ENCODE data around the gene ANKRD10. TPM values are rescaled to one million over a fixed set of nuclear protein-coding genes. Genes with fewer than 3 reads are reported as not detected.

Gene ANKRD10
- total RNA-seq, 1 donor from 2014 or later: 54.9 TPM

DNA sequence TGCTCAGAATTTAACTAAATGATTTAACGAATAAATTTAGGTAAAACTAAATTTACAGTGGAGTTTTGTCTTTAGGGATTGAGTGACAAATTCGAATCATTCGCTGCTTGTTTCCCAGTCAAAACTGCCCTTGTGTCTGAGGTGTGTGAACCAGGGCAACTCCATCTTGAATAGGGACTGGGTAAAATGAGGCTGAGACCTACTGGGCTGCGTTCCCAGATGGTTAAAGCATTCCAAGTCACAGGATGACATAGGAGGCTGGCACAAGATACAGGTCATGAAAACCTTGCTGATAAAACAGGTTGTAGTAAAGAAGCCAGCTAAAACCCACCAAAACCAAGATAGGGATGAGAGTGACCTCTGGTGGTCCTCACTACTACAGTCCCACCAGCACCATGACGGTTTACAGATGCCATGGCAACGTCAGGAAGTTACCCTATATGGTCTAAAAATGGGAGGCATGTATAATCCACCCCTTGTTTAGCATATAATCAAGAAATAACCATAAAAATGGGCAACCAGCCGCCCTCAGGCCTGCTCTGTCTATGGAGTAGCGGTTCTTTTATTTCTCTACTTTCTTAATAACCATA is 10.2 kb upstream of the ANKRD10 start:
- DNase-seq (ENCODE audit: low read depth): no peak
- H3K4me3 ChIP-seq (ENCODE audit: low read depth, low read length): no peak overlapping the region
- TF ChIP-seq, protein P1, sequence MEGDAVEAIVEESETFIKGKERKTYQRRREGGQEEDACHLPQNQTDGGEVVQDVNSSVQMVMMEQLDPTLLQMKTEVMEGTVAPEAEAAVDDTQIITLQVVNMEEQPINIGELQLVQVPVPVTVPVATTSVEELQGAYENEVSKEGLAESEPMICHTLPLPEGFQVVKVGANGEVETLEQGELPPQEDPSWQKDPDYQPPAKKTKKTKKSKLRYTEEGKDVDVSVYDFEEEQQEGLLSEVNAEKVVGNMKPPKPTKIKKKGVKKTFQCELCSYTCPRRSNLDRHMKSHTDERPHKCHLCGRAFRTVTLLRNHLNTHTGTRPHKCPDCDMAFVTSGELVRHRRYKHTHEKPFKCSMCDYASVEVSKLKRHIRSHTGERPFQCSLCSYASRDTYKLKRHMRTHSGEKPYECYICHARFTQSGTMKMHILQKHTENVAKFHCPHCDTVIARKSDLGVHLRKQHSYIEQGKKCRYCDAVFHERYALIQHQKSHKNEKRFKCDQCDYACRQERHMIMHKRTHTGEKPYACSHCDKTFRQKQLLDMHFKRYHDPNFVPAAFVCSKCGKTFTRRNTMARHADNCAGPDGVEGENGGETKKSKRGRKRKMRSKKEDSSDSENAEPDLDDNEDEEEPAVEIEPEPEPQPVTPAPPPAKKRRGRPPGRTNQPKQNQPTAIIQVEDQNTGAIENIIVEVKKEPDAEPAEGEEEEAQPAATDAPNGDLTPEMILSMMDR (conservative IDR thresholded peaks at IDR 0.05; ENCODE audit: low read depth, low read length): no peak

DNA sequence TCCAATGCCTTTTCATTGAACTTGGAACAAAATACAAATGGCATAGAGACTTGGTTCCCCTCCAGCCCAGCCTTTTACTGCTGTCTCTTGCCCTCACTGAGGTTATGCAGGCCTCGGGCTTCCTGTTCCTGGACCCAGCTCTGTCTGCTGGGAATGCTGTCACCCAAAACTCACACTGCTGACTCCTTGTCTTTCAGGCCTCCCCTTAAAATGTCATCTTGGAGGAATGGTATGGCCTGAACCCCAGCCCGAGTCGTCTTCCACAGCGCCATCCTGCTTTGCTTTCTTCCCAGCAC is 9.7 kb upstream of the ANKRD10 start:
- no peak for DNase-seq (ENCODE audit: low read depth)
- TF ChIP-seq, protein P1 (conservative IDR thresholded peaks at IDR 0.05; ENCODE audit: low read depth, low read length): no peak
- no peak overlapping the region for H3K4me3 ChIP-seq (ENCODE audit: low read depth, low read length)

DNA sequence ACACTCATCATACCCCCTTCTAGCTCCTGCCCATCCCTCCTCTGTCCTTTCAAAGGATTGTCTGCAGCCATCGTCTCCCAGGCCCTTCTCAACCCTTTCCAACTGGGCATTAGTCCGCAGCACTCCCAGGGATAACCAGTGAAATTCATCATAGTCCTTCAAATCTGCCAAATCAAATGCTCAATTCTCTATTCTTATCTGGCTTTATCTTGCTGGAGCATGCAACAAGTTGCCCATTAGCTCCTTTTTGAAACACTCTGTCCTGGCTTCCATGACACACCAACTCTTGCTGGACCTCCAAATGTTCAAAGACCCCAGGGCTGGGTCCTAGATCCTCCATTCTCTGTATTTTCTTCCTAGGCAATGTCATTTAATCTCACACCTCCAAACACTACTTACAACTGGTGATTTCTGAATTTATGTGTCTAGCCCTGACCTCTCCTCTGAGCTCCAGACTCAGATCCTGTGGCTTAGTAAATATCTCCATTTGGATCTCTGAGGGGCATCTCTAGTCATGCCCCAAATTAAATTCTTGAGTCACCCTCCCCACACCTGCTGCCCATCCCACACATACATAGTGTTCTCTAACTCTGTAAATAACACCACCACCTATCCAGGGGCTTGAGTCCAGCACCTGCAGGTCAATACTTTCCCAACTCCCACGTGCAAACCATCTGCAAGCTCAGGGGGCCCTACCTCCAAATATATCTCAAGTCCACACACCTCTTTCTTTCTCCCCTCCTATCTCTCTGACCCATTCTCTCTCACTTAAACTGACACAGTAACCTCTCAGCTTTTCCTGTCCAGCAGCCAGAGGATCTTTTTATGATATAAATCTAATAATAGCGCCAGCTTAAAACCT is 9.1 kb upstream of the ANKRD10 start:
- TF ChIP-seq, protein P1 (conservative IDR thresholded peaks at IDR 0.05; ENCODE audit: low read depth, low read length): no peak
- no peak overlapping the region for H3K4me3 ChIP-seq (ENCODE audit: low read depth, low read length)
- DNase-seq (ENCODE audit: low read depth): no peak

DNA sequence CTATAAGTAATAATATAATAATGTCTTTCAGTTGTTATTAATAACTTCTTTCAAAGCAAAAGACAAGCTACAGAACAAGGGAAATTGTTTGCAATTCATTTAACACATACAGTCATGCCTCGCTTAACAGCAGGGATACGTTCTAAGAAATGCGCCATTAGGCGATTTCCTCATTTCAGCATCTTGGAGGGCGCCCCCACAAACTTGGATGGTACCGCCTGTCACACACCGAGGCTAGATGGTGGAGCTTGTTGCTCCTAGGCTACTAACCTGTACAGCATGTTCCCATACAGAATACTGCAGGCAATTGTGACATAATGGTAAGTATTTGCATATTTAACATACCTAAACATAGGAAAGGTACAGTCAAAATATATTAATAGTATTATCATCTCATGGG is 8.2 kb upstream of the ANKRD10 start:
- no peak overlapping the region for H3K4me3 ChIP-seq (ENCODE audit: low read depth, low read length)
- TF ChIP-seq, protein P1 (conservative IDR thresholded peaks at IDR 0.05; ENCODE audit: low read depth, low read length): no peak
- no peak for DNase-seq (ENCODE audit: low read depth)

DNA sequence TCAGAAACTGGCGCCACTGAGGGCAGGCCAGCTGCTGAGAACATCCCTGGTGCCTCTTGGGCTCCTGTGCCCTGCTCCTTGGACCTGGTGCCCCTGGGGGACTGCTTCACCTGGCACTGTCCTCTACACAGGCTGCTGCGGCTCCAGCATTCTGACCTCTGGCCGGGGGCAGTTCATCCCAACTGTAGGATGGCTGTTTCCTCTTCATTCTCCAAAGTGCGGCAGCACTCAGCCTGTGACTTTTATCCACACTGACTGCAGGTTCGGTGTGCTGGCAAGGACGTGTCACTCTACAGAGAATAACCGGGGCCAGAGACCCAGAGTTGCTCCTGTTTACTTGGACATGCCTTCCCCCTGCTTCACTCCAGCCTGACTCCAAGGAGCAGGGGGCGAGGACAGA is 7.6 kb upstream of the ANKRD10 start:
- no peak for DNase-seq (ENCODE audit: low read depth)
- TF ChIP-seq, protein P1 (conservative IDR thresholded peaks at IDR 0.05; ENCODE audit: low read depth, low read length): no peak

DNA sequence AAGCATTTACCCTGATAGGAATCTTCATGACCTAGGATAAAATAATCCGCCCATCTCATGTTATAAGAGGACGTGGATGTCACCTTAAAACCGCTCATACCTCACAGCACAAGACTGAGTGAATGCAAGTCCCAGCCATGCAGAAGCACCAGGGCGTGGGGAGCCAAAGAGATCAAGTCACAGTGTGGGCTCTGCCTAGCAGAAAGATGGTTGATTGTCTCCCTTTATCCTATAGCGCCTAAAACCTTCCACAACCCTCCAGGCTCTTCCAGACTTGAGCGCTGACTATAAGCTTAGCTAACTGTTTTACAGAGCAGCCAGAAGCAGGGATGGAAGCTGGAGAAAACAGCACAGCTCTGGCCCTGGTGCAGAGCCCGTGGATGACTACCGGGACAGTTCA is 6.8 kb upstream of the ANKRD10 start:
- TF ChIP-seq, protein P1 (conservative IDR thresholded peaks at IDR 0.05; ENCODE audit: low read depth, low read length): no peak
- DNase-seq (ENCODE audit: low read depth): no peak
- no peak overlapping the region for H3K4me3 ChIP-seq (ENCODE audit: low read depth, low read length)

More for the DNA sequence above, 7.6 kb upstream of the ANKRD10 start:
- no peak overlapping the region for H3K4me3 ChIP-seq (ENCODE audit: low read depth, low read length)

DNA sequence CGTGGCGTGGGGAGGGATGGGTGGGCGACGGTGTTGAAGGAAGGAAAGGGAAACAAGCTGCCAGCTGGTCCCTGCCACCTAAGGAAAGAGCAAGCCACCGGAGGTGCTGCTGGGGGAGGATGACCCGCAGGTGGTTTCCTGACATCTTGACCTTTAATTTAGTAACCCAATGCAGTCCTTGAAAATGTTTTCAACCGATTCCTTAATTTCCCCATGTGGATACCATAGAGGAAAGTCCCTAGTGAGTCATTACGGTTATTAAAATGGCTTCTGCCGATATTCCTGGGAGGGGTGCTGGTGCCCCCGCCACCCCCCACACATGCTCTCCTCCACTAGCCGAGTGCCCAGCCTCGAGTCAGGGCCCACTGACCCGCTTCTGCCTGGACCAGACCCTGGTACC is 6.3 kb upstream of the ANKRD10 start:
- no peak for DNase-seq (ENCODE audit: low read depth)
- TF ChIP-seq, protein P1 (conservative IDR thresholded peaks at IDR 0.05; ENCODE audit: low read depth, low read length): no peak
- no peak overlapping the region for H3K4me3 ChIP-seq (ENCODE audit: low read depth, low read length)

All from epithelial cell of proximal tubule (primary cell).